SK-N-SH (cell line): ENCODE results near the gene INSC. TPM values are rescaled to one million over a fixed set of nuclear protein-coding genes. Genes with fewer than 3 reads are reported as not detected.

ENCODE experiments used
- CTCF ChIA-PET: fragments of 300-600, 350-600 bp; formaldehyde crosslinking; extraction: SDS; loops from one replicate; lab custom pipeline; 2021; lab: Yijun Ruan, JAX
- POLR2A ChIA-PET: fragments of 350-600 bp; sonication (Branson Sonifier 250); formaldehyde crosslinking; extraction: SDS; loops from one replicate; lab custom pipeline; 2020; ENCODE audit warnings: antibody characterized with exemption, inconsistent platforms; lab: Yijun Ruan, JAX
- DNase-seq: peaks from one replicate; pipeline ENCODE4 v3.0.0; 2012
- H2AFZ ChIP-seq: fragments of 200-600 bp; sonication (generic); 2 replicates; pipeline ENCODE4 v1.8.1; 2016; ENCODE audit warnings: antibody characterized with exemption, mild to moderate bottlenecking, low read depth
- H3F3A ChIP-seq: fragments of 200-600 bp; sonication (generic); replicated peaks from 2 replicates; pipeline ENCODE3; 2016; ENCODE audit warnings: antibody characterized with exemption, mild to moderate bottlenecking; ENCODE audit not compliant: insufficient read depth
- H3K27ac ChIP-seq, 2 experiments: fragments of 200-500 bp in 1 of 2; fragments of 200-600 bp in 1 of 2; sonication (Bioruptor generic) in 1 of 2; sonication (generic), shearing (Covaris generic) in 1 of 2; 2 replicates each; pipeline versions ENCODE4 v1.5.1 to v1.6.1; 2014 to 2016; ENCODE audit warnings: low read depth in 2 of 2, inconsistent platforms in 1 of 2, low read length in 1 of 2, mild to moderate bottlenecking in 1 of 2, mixed read lengths in 1 of 2
- H3K27me3 ChIP-seq: fragments of 200-600 bp; sonication (generic), shearing (Covaris generic); 2 replicates; pipeline ENCODE4 v1.6.1; 2016; ENCODE audit warnings: mixed run types; ENCODE audit not compliant: insufficient read depth
- H3K36me3 ChIP-seq, 2 experiments: fragments of 200-500 bp in 1 of 2; fragments of 200-600 bp in 1 of 2; sonication (Bioruptor generic) in 1 of 2; sonication (generic) in 1 of 2; replicated peaks in 1 of 2; 2 replicates each; pipeline versions ENCODE3 to v1.5.1; 2014 to 2016; ENCODE audit warnings: low read length in 1 of 2, mild to moderate bottlenecking in 1 of 2; ENCODE audit not compliant: insufficient read depth in 2 of 2, control insufficient read depth in 1 of 2
- H3K4me1 ChIP-seq, 2 experiments: fragments of 200-500 bp in 1 of 2; fragments of 200-600 bp in 1 of 2; sonication (Bioruptor generic) in 1 of 2; sonication (generic), shearing (Covaris generic) in 1 of 2; 2 replicates each; pipeline versions ENCODE4 v1.5.1 to v1.6.1; 2014 to 2016; ENCODE audit warnings: low read depth in 1 of 2, low read length in 1 of 2, mixed run types in 1 of 2; ENCODE audit not compliant: insufficient read depth in 2 of 2, control insufficient read depth in 1 of 2
- H3K4me2 ChIP-seq: fragments of 200-600 bp; sonication (generic), shearing (Covaris generic); 2 replicates; pipeline ENCODE4 v1.6.1; 2017; ENCODE audit warnings: mixed run types
- H3K4me3 ChIP-seq, 2 experiments: fragments of 200-500 bp in 1 of 2; fragments of 200-600 bp in 1 of 2; sonication (Bioruptor generic) in 1 of 2; sonication (generic), shearing (Covaris generic) in 1 of 2; 2 replicates each; pipeline versions ENCODE4 v1.5.1 to v1.8.1; 2014 to 2016; ENCODE audit warnings: low read depth in 2 of 2, inconsistent platforms in 1 of 2, low read length in 1 of 2, mild to moderate bottlenecking in 1 of 2, mixed read lengths in 1 of 2, moderate library complexity in 1 of 2
- H3K79me2 ChIP-seq: fragments of 200-600 bp; sonication (generic); 2 replicates; pipeline ENCODE4 v1.8.1; 2017; ENCODE audit warnings: mild to moderate bottlenecking; ENCODE audit not compliant: insufficient read depth
- H3K9ac ChIP-seq: fragments of 200-600 bp; sonication (generic); 2 replicates; pipeline ENCODE4 v1.6.1; 2017; ENCODE audit warnings: mixed run types
- H3K9me2 ChIP-seq: fragments of 200-600 bp; sonication (generic); 2 replicates; pipeline ENCODE4 v1.6.1; 2017; ENCODE audit warnings: mixed run types
- H3K9me3 ChIP-seq: fragments of 200-600 bp; sonication (generic); 2 replicates; pipeline ENCODE4 v1.6.1; 2017; ENCODE audit warnings: mixed run types, mild to moderate bottlenecking, moderate library complexity
- H4K20me1 ChIP-seq: fragments of 200-600 bp; sonication (generic); 2 replicates; pipeline ENCODE4 v1.6.1; 2017; ENCODE audit warnings: mild to moderate bottlenecking, mixed run types; ENCODE audit not compliant: insufficient read depth
- FOXJ3 ChIP-seq: sonication (generic); formaldehyde crosslinking; IDR thresholded peaks from 2 replicates; pipeline ENCODE4 v1.5.1; 2020; ENCODE audit warnings: mild to moderate bottlenecking, missing genetic modification reagents
- FOXM1 ChIP-seq: IDR thresholded peaks from 2 replicates; pipeline ENCODE4 v1.4.0; 2012; ENCODE audit warnings: low read depth, mild to moderate bottlenecking
- GABPA ChIP-seq: IDR thresholded peaks from 2 replicates; pipeline ENCODE4 v1.4.0; 2012; ENCODE audit warnings: low read depth, mild to moderate bottlenecking
- GATA2 ChIP-seq: sonication (generic); formaldehyde crosslinking; IDR thresholded peaks from 2 replicates; pipeline ENCODE4 v1.5.0; 2020; ENCODE audit warnings: mild to moderate bottlenecking, missing genetic modification reagents
- JUND ChIP-seq: IDR thresholded peaks from 2 replicates; pipeline ENCODE4 v1.4.0; 2012
- MAX ChIP-seq: IDR thresholded peaks from 2 replicates; pipeline ENCODE4 v1.4.0; 2012; ENCODE audit warnings: low read depth
- POLR2AphosphoS5 ChIP-seq: IDR thresholded peaks from 2 replicates; pipeline ENCODE4 v1.6.1; 2012; ENCODE audit warnings: low read depth, low read length
- RCOR1 ChIP-seq: fragments of 150-350 bp; IDR thresholded peaks from 2 replicates; pipeline ENCODE4 v1.6.1; 2017; ENCODE audit warnings: antibody characterized with exemption, low read length
- SIN3A ChIP-seq: IDR thresholded peaks from 2 replicates; pipeline ENCODE4 v1.6.1; 2012; ENCODE audit warnings: low read depth, mild to moderate bottlenecking, low read length, moderate library complexity, borderline replicate concordance
- TEAD4 ChIP-seq: IDR thresholded peaks from 2 replicates; pipeline ENCODE4 v1.4.0; 2012; ENCODE audit warnings: mild to moderate bottlenecking, borderline replicate concordance; ENCODE audit not compliant: insufficient read depth
- WGBS: methylation state at CpG from one replicate; pipeline ENCODE4 v1.1.6; 2017; ENCODE audit warnings: low lambda C conversion rate; 5-methylcytosine and 5-hydroxymethylcytosine counted together
- polyA plus RNA-seq, 3 experiments: library from polyadenylated mRNA; depleted of rRNA; stranded (reverse); fragments of >200 nt; gene quantifications; 2 replicates each; pipeline ENCODE4 v1.2.3, GENCODE V29; 2012
- TF ChIP-seq, protein P1 (sequence below): IDR thresholded peaks from 2 replicates; pipeline ENCODE4; 2012

The INSC gene
- polyA plus RNA-seq, 1 of the 3 experiments (the other 2 are of a cell fraction), result not detected

GRCh38 chr11:15233371-15234165, 118.8 kb downstream of the INSC start:
- Histone ChIP-seq H3K36me3 (no peaks in the 10 kb centered on the region), H3K4me3 (no peak overlapping the region), H3K79me2 (no peaks in the 10 kb centered on the region), H3K4me1 (no peaks in the 10 kb centered on the region; a peak in 1 of 4 replicates), H3K9ac (no peak overlapping the region), H3K4me2 (no peak overlapping the region), H3K27ac (no peak overlapping the region), H3F3A (no peaks in the 10 kb centered on the region), H3K9me2 (no peaks in the 10 kb centered on the region), H2AFZ (no peak overlapping the region), H4K20me1 (no peaks in the 10 kb centered on the region), H3K9me3 (no peaks in the 10 kb centered on the region), H3K27me3 (no peaks in the 10 kb centered on the region)
- ChIA-PET CTCF (interaction anchor here (0.9 to 1.3 kb wide), 3 partner anchors 9 to 1040 kb away, joined by 3 read pairs; no protein-coding TSS in a partner anchor), POLR2A (no interaction called here)
- 45% methylated on average over 8 of the region's 8 CpGs for WGBS
- TF ChIP-seq SIN3A, result no peak
- no peak for TF ChIP-seq FOXJ3 (CRISPR knock-in tag)
- TF ChIP-seq MAX, result no peak
- no peak for TF ChIP-seq POLR2AphosphoS5
- no peak for TF ChIP-seq TEAD4
- no peak for TF ChIP-seq JUND
- DNase-seq, result no peak

GRCh38 chr11:15234796-15235195, 120.1 kb downstream of the INSC start:
- ChIA-PET POLR2A (no interaction called here), CTCF (interaction anchor here (1.0 kb wide), 1 partner anchor 12 kb away, joined by 3 read pairs; no protein-coding TSS in a partner anchor)
- no peaks in the 10 kb centered on the region; a peak in 1 of 4 replicates for H3K4me1 ChIP-seq
- no peaks in the 10 kb centered on the region for H4K20me1 ChIP-seq
- no peak overlapping the region for H3K4me2 ChIP-seq
- H3K4me3 ChIP-seq, result no peak overlapping the region
- no peak overlapping the region for H3K27ac ChIP-seq
- TF ChIP-seq TEAD4 (no peak), FOXM1 (no peak), SIN3A (no peak), GABPA (no peak), RCOR1 (no peak), FOXJ3 (CRISPR knock-in tag) (no peak), GATA2 (no peak)
- TF ChIP-seq, protein P1, sequence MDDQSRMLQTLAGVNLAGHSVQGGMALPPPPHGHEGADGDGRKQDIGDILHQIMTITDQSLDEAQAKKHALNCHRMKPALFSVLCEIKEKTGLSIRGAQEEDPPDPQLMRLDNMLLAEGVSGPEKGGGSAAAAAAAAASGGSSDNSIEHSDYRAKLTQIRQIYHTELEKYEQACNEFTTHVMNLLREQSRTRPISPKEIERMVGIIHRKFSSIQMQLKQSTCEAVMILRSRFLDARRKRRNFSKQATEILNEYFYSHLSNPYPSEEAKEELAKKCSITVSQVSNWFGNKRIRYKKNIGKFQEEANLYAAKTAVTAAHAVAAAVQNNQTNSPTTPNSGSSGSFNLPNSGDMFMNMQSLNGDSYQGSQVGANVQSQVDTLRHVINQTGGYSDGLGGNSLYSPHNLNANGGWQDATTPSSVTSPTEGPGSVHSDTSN, result no peak
- no peaks in the 10 kb centered on the region for H3K27me3 ChIP-seq
- H3F3A ChIP-seq, result no peaks in the 10 kb centered on the region
- WGBS, result 34% methylated on average over 3 of the region's 3 CpGs
- DNase-seq, result no peak
- no peaks in the 10 kb centered on the region for H3K9me3 ChIP-seq
- H3K9ac ChIP-seq, result no peak overlapping the region
- H3K36me3 ChIP-seq, result no peaks in the 10 kb centered on the region
- H3K9me2 ChIP-seq, result no peaks in the 10 kb centered on the region
- H2AFZ ChIP-seq, result no peak overlapping the region
- no peaks in the 10 kb centered on the region for H3K79me2 ChIP-seq
